Stimulated activated naive CD8-positive, alpha-beta T cell treated with anti-CD3 and anti-CD28 coated beads, Interleukin-15, amount 100 ng/mL, for 72 hours (primary cell): ENCODE results near the gene CCHCR1.
"Not testable (repeated sequence)": the region's sequence is repeated elsewhere in the genome, so short reads cannot be mapped to it uniquely, and the experiment has no call there.

Source experiments
- ATAC-seq: fragments of 150-1000 bp; cut with Tn5 transposase; 2 replicates; pipeline ENCODE4 v1.10.0; 2021; ENCODE audit warnings: mild to moderate bottlenecking, moderate library complexity
- DNase-seq, 2 donors: peaks; one replicate each; pipeline ENCODE4 v3.0.0; 2021 to 2022
- H3K27ac Mint-ChIP-seq, 2 donors: one replicate each; pipeline ENCODE4 v1.8.0; 2022; ENCODE audit warnings: mild to moderate bottlenecking in 2 of 2, mixed read lengths in 2 of 2, moderate library complexity in 2 of 2
- H3K27me3 Mint-ChIP-seq: one replicate; pipeline ENCODE4 v1.8.0; 2022; ENCODE audit warnings: mixed read lengths
- H3K4me1 Mint-ChIP-seq: one replicate; pipeline ENCODE4 v1.8.0; 2022; ENCODE audit warnings: mild to moderate bottlenecking, mixed read lengths
- H3K4me3 Mint-ChIP-seq, 2 donors: one replicate each; pipeline ENCODE4 v1.8.0; 2022; ENCODE audit warnings: mild to moderate bottlenecking in 2 of 2, mixed read lengths in 2 of 2, moderate library complexity in 1 of 2
- H3K9me3 Mint-ChIP-seq, 2 donors: one replicate each; pipeline ENCODE4 v1.8.0; 2022; ENCODE audit warnings: mixed read lengths in 2 of 2

CCHCR1 gene, protein sequence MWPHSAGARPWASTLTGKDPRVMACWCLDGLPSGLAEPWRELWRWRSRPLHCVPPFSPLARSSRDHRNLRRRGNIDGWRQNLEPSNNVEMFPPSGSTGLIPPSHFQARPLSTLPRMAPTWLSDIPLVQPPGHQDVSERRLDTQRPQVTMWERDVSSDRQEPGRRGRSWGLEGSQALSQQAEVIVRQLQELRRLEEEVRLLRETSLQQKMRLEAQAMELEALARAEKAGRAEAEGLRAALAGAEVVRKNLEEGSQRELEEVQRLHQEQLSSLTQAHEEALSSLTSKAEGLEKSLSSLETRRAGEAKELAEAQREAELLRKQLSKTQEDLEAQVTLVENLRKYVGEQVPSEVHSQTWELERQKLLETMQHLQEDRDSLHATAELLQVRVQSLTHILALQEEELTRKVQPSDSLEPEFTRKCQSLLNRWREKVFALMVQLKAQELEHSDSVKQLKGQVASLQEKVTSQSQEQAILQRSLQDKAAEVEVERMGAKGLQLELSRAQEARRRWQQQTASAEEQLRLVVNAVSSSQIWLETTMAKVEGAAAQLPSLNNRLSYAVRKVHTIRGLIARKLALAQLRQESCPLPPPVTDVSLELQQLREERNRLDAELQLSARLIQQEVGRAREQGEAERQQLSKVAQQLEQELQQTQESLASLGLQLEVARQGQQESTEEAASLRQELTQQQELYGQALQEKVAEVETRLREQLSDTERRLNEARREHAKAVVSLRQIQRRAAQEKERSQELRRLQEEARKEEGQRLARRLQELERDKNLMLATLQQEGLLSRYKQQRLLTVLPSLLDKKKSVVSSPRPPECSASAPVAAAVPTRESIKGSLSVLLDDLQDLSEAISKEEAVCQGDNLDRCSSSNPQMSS

DNA sequence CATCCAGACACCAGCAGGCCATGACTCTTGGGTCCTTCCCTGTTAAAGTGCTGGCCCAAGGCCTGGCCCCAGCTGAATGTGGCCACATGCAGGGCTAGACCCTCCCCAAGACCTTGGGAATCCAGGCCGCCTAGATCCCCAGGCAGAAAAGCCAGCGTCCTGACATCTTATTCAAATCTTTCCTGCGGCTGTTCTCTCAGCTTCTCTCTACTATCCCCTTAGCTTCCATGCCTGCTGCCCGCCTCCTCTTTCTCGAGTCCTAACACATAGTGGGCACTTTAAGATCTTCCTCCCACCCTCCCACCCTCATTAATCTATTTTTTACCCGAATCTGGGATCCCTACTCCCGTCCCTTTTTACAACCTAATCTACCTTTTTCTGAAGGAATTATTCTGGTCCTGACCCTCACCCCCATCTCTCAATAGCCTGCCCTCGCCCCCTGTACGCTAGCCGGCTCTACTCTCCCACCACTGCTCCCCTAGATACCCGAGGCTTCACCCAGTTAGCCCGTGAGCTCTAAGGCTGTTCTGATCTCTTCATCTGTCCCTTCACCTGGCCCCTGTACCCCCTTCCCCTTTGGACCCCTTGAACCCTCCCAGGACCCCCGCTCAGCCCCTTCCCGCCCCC is at the start of gene CCHCR1:
Gene CCHCR1, minus strand, starts transcription at position 290 of the 627 bp plus-strand sequence. Its CDS starts 202 bp downstream, at position 88.
- peaks cover 61% of the 10 kb centered on the region for H3K4me1 Mint-ChIP-seq
- H3K27ac Mint-ChIP-seq = peak within 1 kb of the TSS; percentile 89 to 98
- no peaks in the 10 kb centered on the region for H3K9me3 Mint-ChIP-seq
- H3K27me3 Mint-ChIP-seq = no peaks in the 10 kb centered on the region
- peak within 1 kb of the TSS; percentile 94 to 100 for H3K4me3 Mint-ChIP-seq
- DNase-seq = no peak
- ATAC-seq = peak; percentile 64

DNA sequence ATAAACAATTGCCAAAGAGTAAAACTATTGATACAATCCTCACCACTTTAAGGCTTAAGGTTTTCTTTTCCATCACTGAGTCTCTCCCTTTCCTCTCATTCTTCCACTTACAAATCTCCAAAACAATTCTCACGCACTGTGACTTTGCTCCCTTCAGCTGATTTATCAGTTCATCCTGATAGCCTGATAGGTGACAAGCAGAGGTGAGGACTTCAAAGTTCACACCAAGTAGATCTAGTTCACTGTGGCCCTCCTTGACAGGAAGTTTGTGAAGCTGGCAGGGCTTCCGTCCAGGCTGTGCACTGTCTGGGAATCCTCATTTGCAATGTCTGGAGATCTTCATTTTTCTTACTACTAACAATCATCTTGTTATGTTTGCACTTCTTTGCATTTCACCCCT is 48.0 kb upstream of the CCHCR1 start:
- Mint-ChIP-seq H3K4me3 (peak overlapping the region; percentile 23 to 40), H3K4me1 (peaks cover 56% of the 10 kb centered on the region), H3K27me3 (no peaks in the 10 kb centered on the region), H3K9me3 (peaks cover 7 to 14% of the 10 kb centered on the region in 2 donors), H3K27ac (peak overlapping the region in 1 of 2 donors; percentile 7)
- no peak for DNase-seq
- no peak for ATAC-seq

DNA sequence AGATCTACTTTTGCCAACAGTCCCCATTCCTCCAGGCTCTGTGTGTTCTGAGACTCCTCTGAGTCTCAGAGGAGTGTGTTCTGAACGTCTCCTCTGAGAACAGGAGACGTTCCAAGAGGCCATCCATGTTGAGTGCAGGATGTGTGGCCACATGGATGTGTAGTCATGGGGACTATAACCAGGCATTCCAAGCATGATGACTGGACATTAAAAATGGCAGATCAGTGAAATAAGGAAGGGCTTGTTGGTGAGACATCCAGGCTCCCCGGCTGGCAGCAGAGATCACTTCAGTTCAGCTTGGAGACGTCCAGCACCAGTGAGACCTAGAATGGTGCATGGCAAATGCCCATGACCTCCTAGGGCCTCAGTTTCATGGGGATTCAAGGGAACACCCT is 47.1 kb upstream of the CCHCR1 start:
- H3K4me1 Mint-ChIP-seq = peaks cover 61% of the 10 kb centered on the region
- H3K27me3 Mint-ChIP-seq = no peaks in the 10 kb centered on the region
- DNase-seq (no peak), ATAC-seq (no peak)
- H3K27ac Mint-ChIP-seq = peak overlapping the region; percentile 98 to 99
- H3K9me3 Mint-ChIP-seq = peaks cover 7 to 22% of the 10 kb centered on the region in 2 donors
- peak overlapping the region; percentile 72 to 93 for H3K4me3 Mint-ChIP-seq

DNA sequence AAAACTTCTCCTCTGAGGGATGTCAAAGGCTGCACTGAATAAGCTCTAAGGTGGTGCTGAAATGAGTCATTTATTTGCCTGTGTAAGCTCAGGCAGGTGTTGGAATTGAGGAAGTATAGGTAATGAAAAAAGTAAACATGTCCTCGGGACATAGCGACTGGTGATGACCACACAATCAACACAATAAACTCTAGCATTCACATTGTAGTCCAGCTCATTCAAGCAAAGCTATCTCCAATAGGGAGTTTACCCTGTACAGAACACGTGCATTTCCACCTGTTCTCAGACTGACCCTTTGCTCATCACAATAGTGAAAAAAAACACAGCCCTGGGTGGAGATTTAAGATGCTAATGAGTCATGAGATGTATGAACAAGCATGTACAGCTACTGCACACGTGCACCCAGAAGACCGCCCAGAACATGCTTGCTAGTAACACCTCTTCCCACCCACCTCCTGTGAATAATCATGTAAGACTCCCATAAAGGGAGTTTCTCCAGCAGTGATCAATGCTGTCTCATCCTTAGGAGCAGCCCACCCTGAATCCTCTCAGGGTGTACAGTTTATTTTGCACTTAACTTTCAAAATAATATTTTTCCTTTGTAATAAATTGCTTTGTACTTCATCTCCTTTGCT is 45.9 kb upstream of the CCHCR1 start:
- Mint-ChIP-seq H3K9me3 (peaks cover 7 to 23% of the 10 kb centered on the region in 2 donors), H3K4me1 (peaks cover 74% of the 10 kb centered on the region), H3K27me3 (no peaks in the 10 kb centered on the region), H3K27ac (peak overlapping the region; percentile 98 to 99), H3K4me3 (peak overlapping the region; percentile 72 to 93)
- DNase-seq (peak; percentile 62 to 76), ATAC-seq (peak; percentile 88)

DNA sequence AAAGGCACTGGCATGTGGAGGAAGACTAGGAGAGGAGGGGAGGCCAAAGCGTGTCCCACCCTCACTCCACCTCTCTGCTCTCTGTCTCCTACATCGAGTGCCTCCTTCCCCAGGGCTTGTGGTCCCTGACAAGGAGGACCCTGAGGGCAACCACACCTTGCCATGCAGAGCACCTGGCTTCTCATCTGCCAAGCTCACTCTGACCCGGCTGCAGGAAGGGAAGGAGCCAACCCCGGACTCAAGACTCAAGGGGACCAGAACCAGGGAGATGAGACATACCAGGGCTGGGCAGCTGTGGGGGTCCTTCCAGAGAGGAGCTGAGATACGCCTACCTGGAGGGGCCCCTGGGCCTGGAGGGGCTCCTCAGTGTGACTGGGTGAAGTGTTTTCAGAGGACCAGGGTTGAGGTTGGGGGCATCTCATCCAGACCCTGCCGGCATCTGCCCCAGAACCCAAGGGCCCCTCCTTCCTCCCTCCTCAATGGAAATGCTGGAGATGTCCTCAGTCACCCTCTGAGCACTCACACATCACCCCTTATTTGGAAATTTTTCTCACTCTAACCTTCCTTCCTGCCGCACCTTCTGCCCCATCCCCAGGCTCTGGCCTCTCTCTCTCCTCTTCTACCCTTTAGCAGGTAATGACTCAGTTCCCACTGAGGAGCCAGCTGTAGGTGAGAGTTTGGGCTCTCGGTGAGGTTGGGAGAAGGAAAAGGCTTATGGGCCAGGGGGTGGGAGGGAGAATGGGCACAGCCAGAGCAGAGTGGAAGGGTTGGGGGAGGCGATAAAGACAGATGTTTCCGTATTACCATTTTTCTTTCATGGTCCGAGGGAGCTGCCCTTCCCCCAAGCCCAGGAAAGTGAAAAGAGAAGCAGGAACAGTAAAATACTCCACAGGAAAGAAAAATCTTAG is 44.9 kb upstream of the CCHCR1 start:
- Mint-ChIP-seq H3K4me3 (peak overlapping the region; percentile 72 to 93), H3K9me3 (peaks cover 7 to 23% of the 10 kb centered on the region in 2 donors), H3K27ac (peak overlapping the region; percentile 98 to 99), H3K27me3 (no peaks in the 10 kb centered on the region), H3K4me1 (peaks cover 68% of the 10 kb centered on the region)
- peak in 1 of 2 donors; percentile 15 for DNase-seq
- no peak for ATAC-seq

DNA sequence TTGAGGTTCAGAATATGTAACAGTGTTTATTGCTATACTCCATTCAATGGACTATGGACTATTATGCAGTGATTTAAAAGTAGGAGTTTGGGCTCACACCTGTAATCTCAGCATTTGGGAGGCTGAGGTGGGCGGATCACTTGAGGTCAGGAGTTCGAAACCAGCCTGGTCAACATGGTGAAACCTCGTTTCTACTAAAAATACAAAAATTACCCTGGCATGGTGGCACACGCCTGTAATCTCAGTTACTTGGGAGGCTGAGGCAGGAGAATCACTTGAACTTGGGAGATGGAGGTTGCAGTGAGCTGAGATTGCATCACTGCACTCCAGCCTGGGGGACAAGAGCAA is 41.5 kb upstream of the CCHCR1 start:
- Mint-ChIP-seq H3K27ac (peak overlapping the region; percentile 27 to 46), H3K9me3 (peaks cover 7 to 23% of the 10 kb centered on the region in 2 donors), H3K4me1 (peaks cover 69% of the 10 kb centered on the region), H3K4me3 (peak overlapping the region; percentile 65 to 83)
- not testable (repeated sequence) for ATAC-seq, DNase-seq, H3K27me3 Mint-ChIP-seq

DNA sequence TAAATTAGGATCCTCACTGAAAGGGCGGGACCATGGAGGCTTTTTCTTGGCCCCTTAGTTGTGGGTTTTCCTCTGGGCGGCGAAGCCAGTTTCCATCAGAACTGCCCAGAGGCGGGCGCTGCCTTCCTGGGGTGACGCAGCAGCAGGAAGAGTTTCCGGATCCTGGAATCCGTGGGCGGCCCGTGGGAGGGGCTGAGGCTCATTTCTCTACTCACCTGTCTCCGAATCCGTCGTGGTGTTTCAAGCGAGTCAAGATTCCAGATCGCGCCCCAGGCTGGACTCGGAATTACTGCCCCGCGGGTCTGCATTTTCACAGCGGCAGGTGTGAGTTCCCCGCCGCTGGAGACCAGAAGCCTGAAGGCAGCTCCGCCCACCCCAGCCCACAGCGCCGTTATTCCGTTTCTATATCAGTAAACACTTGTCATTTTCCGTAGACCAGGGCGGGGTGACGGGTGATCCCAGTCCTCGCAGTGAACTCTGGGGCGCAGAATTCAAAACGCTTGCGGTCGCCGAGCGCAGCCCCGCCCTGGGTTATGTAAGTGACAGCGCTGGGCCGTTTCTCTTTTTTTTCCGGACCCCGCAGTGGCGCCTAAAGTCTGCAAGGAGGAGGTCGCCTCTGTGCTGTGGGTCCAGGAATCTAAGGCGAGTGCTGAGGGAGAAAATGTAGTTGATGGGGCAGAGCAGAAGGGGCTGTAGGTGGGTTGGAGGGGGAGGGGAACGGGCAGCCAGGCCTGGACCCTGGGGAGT is 40.1 kb upstream of the CCHCR1 start:
- peak; percentile 86 for ATAC-seq

DNA sequence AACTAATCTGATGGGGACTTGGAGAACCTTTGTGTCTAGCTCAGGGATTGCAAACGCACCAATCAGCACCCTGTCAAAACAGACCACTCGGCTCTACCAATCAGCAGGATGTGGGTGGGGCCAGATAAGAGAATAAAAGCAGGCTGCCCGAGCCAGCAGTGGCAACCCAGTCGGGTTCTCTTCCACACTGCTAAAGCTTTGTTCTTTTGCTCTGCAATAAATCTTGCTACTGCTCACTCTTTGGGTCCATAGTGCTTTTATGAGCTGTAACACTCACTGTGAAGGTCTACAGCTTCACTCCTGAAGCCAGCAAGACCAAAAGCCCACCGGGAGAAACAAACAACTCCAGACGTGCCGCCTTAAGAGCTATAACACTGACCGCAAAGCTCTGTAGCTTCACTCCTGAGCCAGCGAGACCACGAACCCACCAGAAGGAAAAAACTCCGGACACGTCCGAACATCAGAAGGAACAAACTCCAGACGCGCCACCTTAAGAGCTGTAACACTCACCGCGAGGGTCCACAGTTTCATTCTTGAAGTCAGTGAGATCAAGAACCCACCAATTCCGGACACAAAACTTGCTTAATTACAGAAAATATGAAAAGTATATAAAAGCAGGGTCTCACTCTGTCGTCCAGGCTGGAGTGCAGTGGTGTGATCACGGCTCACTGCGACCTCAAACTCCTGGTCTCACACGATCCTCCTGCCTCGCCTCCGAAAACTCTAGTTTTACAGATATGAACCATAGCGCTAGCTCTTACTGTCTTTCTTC is 38.8 kb upstream of the CCHCR1 start:
- DNase-seq (peak; percentile 26 to 29), ATAC-seq (peak; percentile 1)
- Mint-ChIP-seq H3K27ac (peak overlapping the region; percentile 96 to 100), H3K9me3 (peaks cover 5 to 17% of the 10 kb centered on the region in 2 donors), H3K4me1 (peaks cover 42% of the 10 kb centered on the region), H3K4me3 (peak overlapping the region; percentile 65 to 83)
- H3K27me3 Mint-ChIP-seq = not testable (repeated sequence)

More for the DNA sequence above, 40.1 kb upstream of the CCHCR1 start:
- peak; percentile 93 to 96 for DNase-seq
- Mint-ChIP-seq H3K27me3 (no peaks in the 10 kb centered on the region), H3K27ac (peak overlapping the region; percentile 96 to 100), H3K4me1 (peaks cover 55% of the 10 kb centered on the region), H3K4me3 (peak overlapping the region; percentile 65 to 83), H3K9me3 (peaks cover 7 to 23% of the 10 kb centered on the region in 2 donors)

DNA sequence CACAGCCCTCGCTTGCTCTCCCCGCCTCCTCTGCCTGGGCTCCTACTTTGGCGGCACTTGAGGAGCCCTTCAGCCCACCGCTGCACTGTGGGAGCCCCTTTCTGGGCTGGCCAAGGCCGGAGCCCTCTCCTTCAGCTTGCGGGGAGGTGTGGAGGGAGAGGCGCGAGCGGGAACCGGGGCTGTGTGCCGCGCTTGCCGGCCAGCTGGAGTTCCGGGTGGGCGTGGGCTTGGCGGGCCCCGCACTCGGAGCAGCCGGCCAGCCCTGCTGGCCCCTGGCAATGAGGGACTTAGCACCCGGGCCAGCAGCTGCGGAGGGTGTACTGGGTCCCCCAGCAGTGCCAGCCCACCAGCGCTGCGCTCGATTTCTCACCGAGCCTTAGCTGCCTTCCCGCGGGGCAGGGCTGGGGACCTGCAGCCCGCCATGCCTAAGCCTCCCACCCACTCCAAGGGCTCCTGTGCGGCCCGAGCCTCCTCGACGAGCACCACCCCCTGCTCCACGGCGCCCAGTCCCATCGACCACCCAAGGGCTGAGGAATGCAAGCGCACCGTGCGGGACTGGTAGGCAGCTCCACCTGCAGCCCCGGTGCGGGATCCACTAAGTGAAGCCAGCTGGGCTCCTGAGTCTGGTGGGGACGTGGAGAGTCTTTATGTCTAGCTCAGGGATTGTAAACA is 37.8 kb upstream of the CCHCR1 start:
- not testable (repeated sequence) for H3K9me3 Mint-ChIP-seq, DNase-seq, ATAC-seq, H3K27me3 Mint-ChIP-seq, H3K4me3 Mint-ChIP-seq
- H3K27ac Mint-ChIP-seq = peak overlapping the region in 1 of 2 donors; percentile 42
- H3K4me1 Mint-ChIP-seq = peaks cover 38% of the 10 kb centered on the region

DNA sequence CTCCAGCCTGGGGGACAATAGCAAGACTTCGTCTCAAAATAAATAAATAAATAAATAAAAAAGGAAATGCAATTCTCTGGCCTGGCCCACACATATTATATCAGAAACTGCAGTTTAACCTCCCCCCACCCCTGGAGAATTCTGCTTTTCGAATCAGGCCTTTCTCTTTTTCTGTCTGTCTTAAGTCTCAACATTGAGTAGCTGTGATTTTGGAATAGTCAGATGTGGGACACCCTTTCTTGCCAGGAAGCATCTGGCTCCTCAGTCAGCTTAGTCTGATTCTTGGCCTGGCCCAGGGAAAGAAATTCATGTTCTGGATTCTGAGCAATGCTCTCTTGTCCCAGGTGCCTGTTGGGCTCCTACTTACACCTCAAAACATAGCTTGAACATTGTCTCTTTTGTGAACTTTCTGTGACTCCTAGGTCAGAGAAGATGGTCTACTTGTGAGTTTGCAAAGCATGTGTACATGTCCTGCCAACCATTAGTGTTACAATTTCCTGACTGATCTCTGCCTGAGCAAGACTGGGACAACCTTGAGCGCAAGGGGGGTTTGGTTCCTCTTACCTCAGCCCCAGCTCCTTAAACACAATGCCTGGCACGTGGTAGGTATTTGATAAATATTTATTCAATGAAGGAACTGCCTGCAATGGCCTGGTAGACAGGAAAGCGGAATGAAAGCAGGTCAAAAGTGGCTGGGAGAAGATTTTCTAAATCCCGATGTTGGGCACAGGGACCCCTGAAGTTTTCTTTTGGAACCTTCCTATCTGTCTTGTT is 36.6 kb upstream of the CCHCR1 start:
- peak overlapping the region in 1 of 2 donors; percentile 33 for H3K27ac Mint-ChIP-seq
- no peaks in the 10 kb centered on the region for H3K27me3 Mint-ChIP-seq
- no peak for DNase-seq
- no peaks in the 10 kb centered on the region for H3K9me3 Mint-ChIP-seq
- H3K4me3 Mint-ChIP-seq = no peak overlapping the region
- no peak for ATAC-seq
- H3K4me1 Mint-ChIP-seq = peaks cover 28% of the 10 kb centered on the region

DNA sequence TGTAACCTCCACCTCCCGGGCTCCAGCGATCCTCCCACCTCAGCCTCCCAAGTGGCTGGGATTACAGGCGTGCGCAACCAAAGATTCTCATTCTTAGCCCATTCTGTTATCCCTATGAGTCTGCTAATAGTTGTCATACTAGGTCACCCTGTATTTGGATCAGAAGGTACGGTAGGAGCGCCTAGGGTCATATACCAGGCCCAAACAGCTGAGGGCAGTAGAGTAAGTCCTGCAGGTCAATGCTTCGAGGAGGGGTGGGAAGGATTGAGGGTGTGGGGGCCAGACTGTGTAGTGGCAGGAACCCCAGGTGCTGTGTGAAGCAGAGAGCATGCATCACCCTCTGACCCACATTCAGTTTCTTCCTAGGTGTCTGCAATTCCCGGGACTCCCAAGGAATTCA is 35.6 kb upstream of the CCHCR1 start:
- no peak for ATAC-seq
- no peaks in the 10 kb centered on the region for H3K27me3 Mint-ChIP-seq
- no peak overlapping the region for H3K27ac Mint-ChIP-seq
- no peaks in the 10 kb centered on the region for H3K9me3 Mint-ChIP-seq
- no peak for DNase-seq
- H3K4me1 Mint-ChIP-seq = peaks cover 20% of the 10 kb centered on the region
- H3K4me3 Mint-ChIP-seq = no peak overlapping the region
